Karpas-422 (cell line): ENCODE results near the gene GNG13. TPM values are rescaled to one million over a fixed set of nuclear protein-coding genes. Genes with fewer than 3 reads are reported as not detected.

Experiments used
- DNase-seq: peaks from one replicate; pipeline ENCODE4 v3.0.0-alpha.2; 2015
- H2AFZ ChIP-seq: fragments of 200-600 bp; sonication (generic); 2 replicates; pipeline ENCODE4 v1.6.1; 2014; ENCODE audit warnings: antibody characterized with exemption, low read length, mixed read lengths
- H3K27ac ChIP-seq: fragments of 200-600 bp; sonication (generic); 2 replicates; pipeline ENCODE4 v1.5.1; 2014; ENCODE audit warnings: mild to moderate bottlenecking, low read length, moderate library complexity
- H3K27me3 ChIP-seq: fragments of 200-600 bp; sonication (generic); 2 replicates; pipeline ENCODE4 v1.6.1; 2014; ENCODE audit warnings: low read length, mixed read lengths
- H3K36me3 ChIP-seq: fragments of 200-600 bp; sonication (generic); 2 replicates; pipeline ENCODE4 v1.6.1; 2014; ENCODE audit warnings: low read length, mixed read lengths; ENCODE audit not compliant: insufficient read depth
- H3K4me1 ChIP-seq: fragments of 200-600 bp; sonication (generic); 2 replicates; pipeline ENCODE4 v1.6.1; 2014; ENCODE audit warnings: mild to moderate bottlenecking, low read length, mixed read lengths
- H3K4me2 ChIP-seq: fragments of 200-600 bp; sonication (generic); 2 replicates; pipeline ENCODE4 v1.6.1; 2014; ENCODE audit warnings: low read length, low read depth, mild to moderate bottlenecking; ENCODE audit not compliant: poor library complexity, severe bottlenecking
- H3K4me3 ChIP-seq: fragments of 200-600 bp; sonication (generic); 2 replicates; pipeline ENCODE4 v1.5.1; 2014; ENCODE audit warnings: mild to moderate bottlenecking, antibody characterized with exemption, low read length, mixed read lengths
- H3K79me2 ChIP-seq: fragments of 200-600 bp; sonication (generic); 2 replicates; pipeline ENCODE4 v1.6.1; 2014; ENCODE audit warnings: mild to moderate bottlenecking, low read length, mixed read lengths
- H3K9ac ChIP-seq: fragments of 200-600 bp; sonication (generic); 2 replicates; pipeline ENCODE4 v1.6.0; 2014; ENCODE audit warnings: low read length
- H3K9me2 ChIP-seq: fragments of 200-600 bp; sonication (generic), shearing (Covaris generic); replicated peaks from 2 replicates; pipeline ENCODE4 v1.6.0; 2014; ENCODE audit warnings: mild to moderate bottlenecking, low read length, moderate library complexity; ENCODE audit not compliant: insufficient read depth
- H3K9me3 ChIP-seq: fragments of 300-700, 200-600 bp; sonication (generic); 2 replicates; pipeline ENCODE4 v1.6.1; 2014; ENCODE audit warnings: low read length, mixed read lengths
- H4K20me1 ChIP-seq: fragments of 200-600 bp; sonication (generic); 2 replicates; pipeline ENCODE4 v1.6.1; 2014; ENCODE audit warnings: mild to moderate bottlenecking, antibody characterized with exemption, low read length, low read depth; ENCODE audit not compliant: insufficient read depth
- total RNA-seq: library from RNA; depleted of rRNA; stranded (reverse); fragments of >200 nt; shearing (Covaris generic); gene quantifications from 2 replicates; pipeline ENCODE4 v1.2.3, GENCODE V29; 2014; ENCODE audit warnings: low replicate concordance

The GNG13 gene
- total RNA-seq, 1 experiment from 2014 or later = not detected

GRCh38 chr16:770411-770810 is 30.1 kb downstream of the GNG13 start:
- Histone ChIP-seq H2AFZ (no peak overlapping the region), H3K27ac (no peak overlapping the region), H3K4me3 (no peak overlapping the region), H3K4me2 (no peak overlapping the region), H3K36me3 (no peaks in the 10 kb centered on the region), H3K9me3 (no peaks in the 10 kb centered on the region), H3K4me1 (no peaks in the 10 kb centered on the region), H3K9me2 (no peaks in the 10 kb centered on the region), H3K79me2 (no peaks in the 10 kb centered on the region), H3K9ac (no peak overlapping the region), H3K27me3 (no peaks in the 10 kb centered on the region), H4K20me1 (no peaks in the 10 kb centered on the region)
- DNase-seq = no peak

GRCh38 chr16:769934-770333 is 30.6 kb downstream of the GNG13 start:
- no peak overlapping the region for H3K4me3 ChIP-seq
- DNase-seq = no peak
- no peak overlapping the region for H3K4me2 ChIP-seq
- no peaks in the 10 kb centered on the region for H3K9me3 ChIP-seq
- H3K79me2 ChIP-seq = no peaks in the 10 kb centered on the region
- no peaks in the 10 kb centered on the region for H3K9me2 ChIP-seq
- no peaks in the 10 kb centered on the region for H3K27me3 ChIP-seq
- no peak overlapping the region for H2AFZ ChIP-seq
- H3K27ac ChIP-seq = no peak overlapping the region
- no peaks in the 10 kb centered on the region for H3K4me1 ChIP-seq
- no peaks in the 10 kb centered on the region for H3K36me3 ChIP-seq
- no peaks in the 10 kb centered on the region for H4K20me1 ChIP-seq
- no peak overlapping the region for H3K9ac ChIP-seq

GRCh38 chr16:769184-769784 is 31.2 kb downstream of the GNG13 start:
- H3K4me2 ChIP-seq = no peak overlapping the region
- no peak overlapping the region for H3K9ac ChIP-seq
- H4K20me1 ChIP-seq = no peaks in the 10 kb centered on the region
- no peaks in the 10 kb centered on the region for H3K9me2 ChIP-seq
- H3K4me3 ChIP-seq = no peak overlapping the region
- no peaks in the 10 kb centered on the region for H3K9me3 ChIP-seq
- no peaks in the 10 kb centered on the region for H3K36me3 ChIP-seq
- H3K27me3 ChIP-seq = no peaks in the 10 kb centered on the region
- H3K27ac ChIP-seq = no peak overlapping the region
- H3K79me2 ChIP-seq = no peaks in the 10 kb centered on the region
- no peaks in the 10 kb centered on the region for H3K4me1 ChIP-seq
- H2AFZ ChIP-seq = no peak overlapping the region
- no peak for DNase-seq

GRCh38 chr16:768428-768827 is 32.1 kb downstream of the GNG13 start:
- Histone ChIP-seq H3K79me2 (no peaks in the 10 kb centered on the region), H3K27me3 (no peaks in the 10 kb centered on the region), H4K20me1 (no peaks in the 10 kb centered on the region), H2AFZ (no peak overlapping the region), H3K4me1 (no peaks in the 10 kb centered on the region), H3K4me2 (no peak overlapping the region), H3K27ac (no peak overlapping the region), H3K9me2 (no peaks in the 10 kb centered on the region), H3K4me3 (no peak overlapping the region), H3K36me3 (no peaks in the 10 kb centered on the region), H3K9ac (no peak overlapping the region), H3K9me3 (no peaks in the 10 kb centered on the region)
- no peak for DNase-seq

- no peak for DNase-seq
- Histone ChIP-seq H3K4me3 (no peak overlapping the region), H3K9me3 (no peaks in the 10 kb centered on the region), H4K20me1 (no peaks in the 10 kb centered on the region), H3K27me3 (no peaks in the 10 kb centered on the region), H3K9me2 (no peaks in the 10 kb centered on the region), H3K36me3 (no peaks in the 10 kb centered on the region), H3K27ac (no peak overlapping the region), H3K4me1 (no peaks in the 10 kb centered on the region), H3K4me2 (no peak overlapping the region), H3K79me2 (no peaks in the 10 kb centered on the region), H3K9ac (no peak overlapping the region), H2AFZ (no peak overlapping the region)
Measured at GRCh38 chr16:767743-768235, 32.7 kb downstream of the GNG13 start.

GRCh38 chr16:766820-767640 is 33.5 kb downstream of the GNG13 start:
- Histone ChIP-seq H3K9me3 (no peaks in the 10 kb centered on the region), H3K9me2 (no peaks in the 10 kb centered on the region), H4K20me1 (no peaks in the 10 kb centered on the region), H3K4me2 (no peak overlapping the region), H3K36me3 (no peaks in the 10 kb centered on the region), H3K4me3 (no peak overlapping the region), H3K4me1 (no peaks in the 10 kb centered on the region), H3K27me3 (no peaks in the 10 kb centered on the region), H3K9ac (no peak overlapping the region), H3K79me2 (no peaks in the 10 kb centered on the region), H3K27ac (no peak overlapping the region), H2AFZ (no peak overlapping the region)
- no peak for DNase-seq

- Histone ChIP-seq H3K9ac (no peak overlapping the region), H3K4me3 (no peak overlapping the region), H3K4me1 (no peaks in the 10 kb centered on the region), H2AFZ (no peak overlapping the region), H3K27me3 (no peaks in the 10 kb centered on the region), H3K36me3 (no peaks in the 10 kb centered on the region), H3K9me3 (no peaks in the 10 kb centered on the region), H3K79me2 (no peaks in the 10 kb centered on the region), H3K27ac (no peak overlapping the region), H3K9me2 (no peaks in the 10 kb centered on the region), H4K20me1 (no peaks in the 10 kb centered on the region), H3K4me2 (no peak overlapping the region)
- no peak for DNase-seq
Measured at GRCh38 chr16:766008-766819, 34.3 kb downstream of the GNG13 start.

- no peaks in the 10 kb centered on the region for H4K20me1 ChIP-seq
- H3K9me3 ChIP-seq = no peaks in the 10 kb centered on the region
- no peak overlapping the region for H3K27ac ChIP-seq
- DNase-seq = no peak
- H3K4me2 ChIP-seq = no peak overlapping the region
- no peaks in the 10 kb centered on the region for H3K4me1 ChIP-seq
- H3K36me3 ChIP-seq = no peaks in the 10 kb centered on the region
- no peaks in the 10 kb centered on the region for H3K27me3 ChIP-seq
- no peaks in the 10 kb centered on the region for H3K79me2 ChIP-seq
- H2AFZ ChIP-seq = no peak overlapping the region
- H3K4me3 ChIP-seq = no peak overlapping the region
- H3K9ac ChIP-seq = no peak overlapping the region
- H3K9me2 ChIP-seq = no peaks in the 10 kb centered on the region
Measured at GRCh38 chr16:765488-765865, 35.1 kb downstream of the GNG13 start.
